Effector memory CD4-positive, alpha-beta T cell (primary cell): Measurements from ENCODE around the gene CENPX.
A peak's percentile ranks its signal among the peaks of the same experiment; 100 is the strongest.

ENCODE experiments used
- DNase-seq, 3 donors: peaks; one replicate each; pipeline ENCODE4 v3.0.0-alpha.2; 2020
- H3K27ac ChIP-seq: 2 replicates; pipeline ENCODE4 v1.7.0; 2013; ENCODE audit warnings: mild to moderate bottlenecking, low read length, moderate library complexity; ENCODE audit not compliant: insufficient read depth, poor library complexity, severe bottlenecking
- H3K27me3 ChIP-seq: replicated peaks from 2 replicates; pipeline ENCODE4 v1.7.0; 2013; ENCODE audit warnings: mild to moderate bottlenecking, low read length; ENCODE audit not compliant: insufficient read depth, control insufficient read depth, poor library complexity, severe bottlenecking
- H3K36me3 ChIP-seq: 2 replicates; pipeline ENCODE4 v1.7.0; 2013; ENCODE audit warnings: mild to moderate bottlenecking, low read length, moderate library complexity; ENCODE audit not compliant: control insufficient read depth, insufficient read depth
- H3K4me1 ChIP-seq: 2 replicates; pipeline ENCODE4 v1.7.0; 2013; ENCODE audit warnings: low read length, mild to moderate bottlenecking; ENCODE audit not compliant: control insufficient read depth, insufficient read depth, poor library complexity, severe bottlenecking
- H3K4me3 ChIP-seq: 2 replicates; pipeline ENCODE4 v1.7.0; 2013; ENCODE audit warnings: low read length, low read depth, mild to moderate bottlenecking; ENCODE audit not compliant: insufficient read depth, poor library complexity, severe bottlenecking
- H3K9me3 ChIP-seq: 2 replicates; pipeline ENCODE4 v1.7.0; 2013; ENCODE audit warnings: mild to moderate bottlenecking, low read length, moderate library complexity; ENCODE audit not compliant: control insufficient read depth

CENPX gene

DNA sequence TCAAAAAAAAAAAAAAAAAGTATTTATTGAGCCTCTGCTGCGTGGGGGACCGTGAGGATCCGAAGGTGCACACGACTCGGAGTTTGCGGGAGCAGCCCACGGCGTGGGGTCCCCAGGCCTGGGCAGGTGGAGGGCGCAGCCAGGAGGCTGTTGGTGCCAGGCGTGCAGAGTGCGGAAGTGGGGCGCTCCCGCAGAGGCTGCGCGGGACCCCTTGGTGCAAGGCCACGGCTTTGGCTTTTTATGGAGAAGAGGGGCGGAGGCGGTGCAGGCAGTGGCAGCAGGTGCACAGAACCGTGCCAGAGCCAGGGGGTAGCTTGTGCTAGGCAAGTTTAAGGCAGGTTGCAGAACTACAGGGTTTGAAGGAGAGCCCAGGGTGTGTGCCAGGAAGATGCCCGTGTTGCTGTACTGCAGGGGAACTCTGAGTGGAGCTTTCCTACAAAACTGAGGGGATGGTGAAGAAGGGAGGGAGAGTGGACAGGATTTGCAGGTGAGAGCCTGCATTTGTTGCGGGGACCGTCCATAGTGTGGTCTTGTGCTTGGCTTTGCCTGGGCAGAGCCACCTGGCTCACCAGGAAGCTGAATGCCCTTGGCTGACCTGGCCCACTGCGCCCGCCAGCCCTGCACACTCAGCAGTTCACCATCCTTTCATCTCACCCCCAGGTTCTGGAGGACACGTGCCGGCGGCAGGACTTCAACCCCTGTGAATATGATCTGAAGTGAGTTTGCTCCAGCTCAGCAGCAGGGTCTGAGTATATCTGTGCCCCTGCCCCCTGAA, 44.0 kb downstream of the CENPX start:
- no peak overlapping the region for H3K4me3 ChIP-seq
- no peak overlapping the region for H3K27ac ChIP-seq

DNA sequence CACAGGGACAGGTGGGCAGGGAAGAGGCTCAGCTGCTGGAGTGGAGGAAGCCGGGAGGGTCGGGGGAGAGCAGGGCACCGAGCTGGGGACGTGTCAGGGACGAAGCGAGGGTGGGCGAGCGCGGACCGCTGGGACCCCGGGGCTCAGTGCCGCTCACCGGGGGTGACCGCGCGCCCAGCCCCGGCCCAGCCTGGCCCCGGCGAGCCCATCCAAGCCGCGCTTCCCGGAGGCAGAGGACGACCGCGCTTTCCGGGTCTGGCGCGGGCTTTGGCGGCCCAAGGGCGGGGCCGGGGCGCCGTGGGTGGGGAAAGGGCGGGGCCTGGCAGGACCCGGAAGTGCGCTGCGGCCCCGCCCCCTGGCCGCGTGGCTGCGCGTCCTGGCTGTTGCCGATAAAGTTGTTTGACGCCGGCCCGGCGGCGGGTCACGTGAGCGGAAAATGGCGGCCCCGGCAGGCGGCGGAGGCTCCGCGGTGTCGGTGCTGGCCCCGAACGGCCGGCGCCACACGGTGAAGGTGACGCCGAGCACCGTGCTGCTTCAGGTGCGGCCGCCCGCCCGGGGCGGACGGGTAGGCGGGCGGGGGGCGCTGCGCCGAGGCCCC, 45.4 kb downstream of the CENPX start, which contains the start of gene ASPSCR1:
TSS of gene ASPSCR1 (plus strand) at position 419 of the 598 bp plus-strand sequence. CDS start at position 437, 18 bp downstream.
- Histone ChIP-seq H3K36me3 (no peaks in the 10 kb centered on the region), H3K4me1 (peaks cover 32% of the 10 kb centered on the region), H3K27me3 (no peaks in the 10 kb centered on the region), H3K9me3 (no peaks in the 10 kb centered on the region), H3K27ac (peak within 1 kb of the TSS; percentile 73), H3K4me3 (peak within 1 kb of the TSS; percentile 86)
- DNase-seq: peak; percentile 77 to 85 (median 83)

More for the DNA sequence above, 44.0 kb downstream of the CENPX start:
- H3K4me1 ChIP-seq: peaks cover 32% of the 10 kb centered on the region
- no peaks in the 10 kb centered on the region for H3K9me3 ChIP-seq
- H3K36me3 ChIP-seq: no peaks in the 10 kb centered on the region
- H3K27me3 ChIP-seq: no peaks in the 10 kb centered on the region
- no peak for DNase-seq

DNA sequence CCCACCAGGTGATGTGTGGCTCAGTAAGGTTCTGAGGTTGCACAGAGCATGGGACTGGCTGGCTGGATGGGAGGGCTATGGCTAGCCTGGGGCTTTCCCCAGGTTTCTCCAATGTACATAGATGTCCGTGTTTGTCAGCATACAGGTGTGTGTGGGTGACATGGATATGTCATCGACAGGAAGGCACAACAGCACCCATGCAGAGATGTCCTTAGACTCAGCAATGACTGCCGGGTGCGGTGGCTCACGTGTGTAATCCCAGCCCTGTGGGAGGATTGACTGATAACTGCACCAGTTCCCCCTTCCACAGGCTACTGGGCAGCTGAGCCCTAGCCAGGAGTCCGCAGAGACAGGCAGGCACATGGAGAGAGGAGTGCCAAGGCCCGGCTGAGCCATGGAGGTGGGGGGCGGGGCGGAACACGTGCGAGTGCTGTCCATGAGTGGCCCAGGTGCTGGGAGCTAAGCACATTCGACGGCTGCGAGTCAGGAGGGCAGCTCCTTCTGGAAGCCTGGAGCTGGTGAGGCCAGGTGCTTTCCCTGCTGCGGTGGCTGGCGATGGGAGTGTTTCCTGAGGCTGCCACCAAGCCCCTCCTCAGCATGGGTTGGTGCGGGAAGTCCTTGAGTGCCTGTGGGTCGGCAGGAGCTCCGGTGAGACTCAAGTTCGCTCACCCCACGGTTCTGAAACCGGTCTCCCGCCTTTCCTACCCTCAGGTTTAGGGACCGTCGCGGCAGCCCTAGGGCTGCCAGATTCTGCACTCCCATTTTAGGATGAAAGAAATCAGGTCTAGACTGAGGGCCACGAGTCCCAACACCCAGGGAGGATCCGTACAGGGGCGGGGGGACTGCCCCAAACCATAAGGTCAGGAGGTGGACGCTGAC, 46.1 kb downstream of the CENPX start:
- peaks cover 32% of the 10 kb centered on the region for H3K4me1 ChIP-seq
- peak in 2 of 3 donors; percentile 12 to 36 for DNase-seq
- peak overlapping the region; percentile 73 for H3K27ac ChIP-seq
- H3K36me3 ChIP-seq: no peaks in the 10 kb centered on the region
- no peaks in the 10 kb centered on the region for H3K9me3 ChIP-seq
- H3K4me3 ChIP-seq: peak overlapping the region; percentile 86
- no peaks in the 10 kb centered on the region for H3K27me3 ChIP-seq

- Histone ChIP-seq H3K9me3 (no peaks in the 10 kb centered on the region), H3K4me3 (no peak overlapping the region), H3K36me3 (no peaks in the 10 kb centered on the region), H3K27me3 (no peaks in the 10 kb centered on the region), H3K4me1 (peaks cover 19% of the 10 kb centered on the region), H3K27ac (no peak overlapping the region)
- no peak for DNase-seq
Observed at GRCh38 chr17:81973432-81973831, 49.2 kb downstream of the CENPX start.

GRCh38 chr17:81968850-81969812, 53.5 kb downstream of the CENPX start:
- H3K4me3 ChIP-seq: no peak overlapping the region
- no peak overlapping the region for H3K27ac ChIP-seq
- peaks cover 15% of the 10 kb centered on the region for H3K4me1 ChIP-seq
- no peak for DNase-seq
- H3K27me3 ChIP-seq: no peaks in the 10 kb centered on the region
- no peaks in the 10 kb centered on the region for H3K9me3 ChIP-seq
- H3K36me3 ChIP-seq: no peaks in the 10 kb centered on the region
